Lower leg skin (tissue), 3 donors: Measurements from ENCODE around the gene TTC38.

ENCODE experiments used
- POLR2A ChIP-seq, 2 donors: fragments of 450-650 bp; IDR thresholded peaks; one replicate each; pipeline ENCODE4 v1.6.1; 2016 to 2017; ENCODE audit warnings: antibody characterized with exemption in 2 of 2, mild to moderate bottlenecking in 1 of 2, moderate library complexity in 1 of 2
- TF ChIP-seq, protein P1 (sequence below), 3 donors: fragments of 450-650 bp; IDR thresholded peaks; one replicate each; pipeline ENCODE4 v1.5.1; 2016; ENCODE audit warnings: antibody characterized with exemption in 3 of 3, mild to moderate bottlenecking in 3 of 3, moderate library complexity in 2 of 3

DNA sequence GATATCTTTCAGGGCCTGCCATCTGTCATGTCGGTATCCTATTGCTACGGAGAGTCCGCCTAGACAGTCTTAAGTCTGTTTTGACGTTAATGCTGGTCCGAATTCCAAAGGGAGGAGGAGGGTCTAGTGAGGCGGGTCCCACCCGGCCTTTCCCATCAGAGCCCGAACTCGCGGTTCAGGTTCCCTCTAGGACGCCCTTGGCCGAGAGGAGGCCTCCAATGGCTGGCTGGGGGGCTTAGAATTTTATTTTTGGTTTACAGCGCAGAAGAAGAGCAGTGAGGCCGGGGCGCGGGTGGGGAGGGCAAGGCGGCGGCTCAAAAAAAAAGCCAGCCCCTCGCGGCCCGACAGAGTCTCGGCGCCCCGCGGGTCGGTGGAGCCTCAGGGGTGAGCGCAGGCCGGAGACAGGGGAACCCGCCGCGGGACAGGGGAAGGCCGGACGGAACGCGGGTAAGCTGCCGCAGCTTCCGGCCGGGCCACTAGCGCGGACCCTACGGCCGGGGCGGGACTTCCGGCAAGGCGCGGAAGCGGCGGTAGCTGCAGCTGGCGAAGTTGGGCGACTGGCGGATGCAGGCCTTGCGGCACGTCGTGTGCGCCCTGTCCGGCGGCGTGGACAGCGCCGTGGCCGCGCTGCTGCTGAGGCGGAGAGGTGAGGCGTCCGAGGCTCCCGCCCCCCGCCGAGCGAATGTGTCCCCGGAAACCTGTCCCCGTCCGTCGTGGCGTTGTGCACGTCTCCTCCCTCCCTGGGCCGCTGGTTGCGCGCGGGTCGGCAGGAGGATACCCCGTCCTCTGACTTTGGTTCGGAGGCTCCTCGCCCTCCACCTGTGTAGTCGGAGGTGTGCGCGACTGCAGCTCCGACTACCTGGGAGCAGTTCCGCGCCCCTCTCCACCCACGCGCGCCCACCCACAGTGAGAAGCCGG is 67.7 kb downstream of the TTC38 start, which contains the start of gene TRMU:
- TF ChIP-seq, protein P1, sequence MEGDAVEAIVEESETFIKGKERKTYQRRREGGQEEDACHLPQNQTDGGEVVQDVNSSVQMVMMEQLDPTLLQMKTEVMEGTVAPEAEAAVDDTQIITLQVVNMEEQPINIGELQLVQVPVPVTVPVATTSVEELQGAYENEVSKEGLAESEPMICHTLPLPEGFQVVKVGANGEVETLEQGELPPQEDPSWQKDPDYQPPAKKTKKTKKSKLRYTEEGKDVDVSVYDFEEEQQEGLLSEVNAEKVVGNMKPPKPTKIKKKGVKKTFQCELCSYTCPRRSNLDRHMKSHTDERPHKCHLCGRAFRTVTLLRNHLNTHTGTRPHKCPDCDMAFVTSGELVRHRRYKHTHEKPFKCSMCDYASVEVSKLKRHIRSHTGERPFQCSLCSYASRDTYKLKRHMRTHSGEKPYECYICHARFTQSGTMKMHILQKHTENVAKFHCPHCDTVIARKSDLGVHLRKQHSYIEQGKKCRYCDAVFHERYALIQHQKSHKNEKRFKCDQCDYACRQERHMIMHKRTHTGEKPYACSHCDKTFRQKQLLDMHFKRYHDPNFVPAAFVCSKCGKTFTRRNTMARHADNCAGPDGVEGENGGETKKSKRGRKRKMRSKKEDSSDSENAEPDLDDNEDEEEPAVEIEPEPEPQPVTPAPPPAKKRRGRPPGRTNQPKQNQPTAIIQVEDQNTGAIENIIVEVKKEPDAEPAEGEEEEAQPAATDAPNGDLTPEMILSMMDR (IDR thresholded peaks at IDR 0.05), result no peak
- no peak for TF ChIP-seq POLR2A (IDR thresholded peaks at IDR 0.05)
